HepG2 (cell line): Measurements from ENCODE around the gene CARD9. TPM values are rescaled to one million over a fixed set of nuclear protein-coding genes. Genes with fewer than 3 reads are reported as not detected.

ENCODE experiments used
- EED ChIP-seq: sonication (generic); formaldehyde crosslinking; IDR thresholded peaks from 2 replicates; pipeline ENCODE4 v1.5.0; 2020; ENCODE audit warnings: mild to moderate bottlenecking, missing genetic modification reagents
- FOSL1 ChIP-seq: sonication (generic); formaldehyde crosslinking; IDR thresholded peaks from 2 replicates; pipeline ENCODE4 v1.9.0; 2021; ENCODE audit warnings: missing genetic modification reagents, borderline replicate concordance
- KAT2B ChIP-seq: fragments of 150-350 bp; IDR thresholded peaks from 2 replicates; pipeline ENCODE4 v1.6.1; 2014; ENCODE audit warnings: low read depth, low read length, borderline replicate concordance
- MTF1 ChIP-seq: sonication (generic); formaldehyde crosslinking; IDR thresholded peaks from 2 replicates; pipeline ENCODE4 v1.5.0; 2020; ENCODE audit warnings: missing genetic modification reagents
- PHF8 ChIP-seq: sonication (generic); formaldehyde crosslinking; IDR thresholded peaks from 2 replicates; pipeline ENCODE4 v1.5.0; 2020; ENCODE audit warnings: missing genetic modification reagents
- PITX1 ChIP-seq: sonication (generic); formaldehyde crosslinking; IDR thresholded peaks from 2 replicates; pipeline ENCODE4 v1.5.1; 2020; ENCODE audit warnings: mild to moderate bottlenecking, missing genetic modification reagents
- POGK ChIP-seq: sonication (generic); formaldehyde crosslinking; conservative IDR thresholded peaks from 2 replicates; pipeline ENCODE4 v1.8.0; 2022; ENCODE audit warnings: mild to moderate bottlenecking, moderate library complexity, missing genetic modification reagents
- RARG ChIP-seq: sonication (generic); formaldehyde crosslinking; IDR thresholded peaks from 2 replicates; pipeline ENCODE4 v1.4.0; 2020; ENCODE audit warnings: low read depth, mild to moderate bottlenecking, missing genetic modification reagents
- SIX4 ChIP-seq: sonication (generic); formaldehyde crosslinking; IDR thresholded peaks from 2 replicates; pipeline ENCODE4 v1.4.0; 2020; ENCODE audit warnings: missing genetic modification reagents
- SMC3 ChIP-seq: IDR thresholded peaks from 2 replicates; pipeline ENCODE4 v1.6.1; 2011; ENCODE audit warnings: low read length, improper control_type of control experiment
- ZBTB7A ChIP-seq: sonication (generic); formaldehyde crosslinking; IDR thresholded peaks from 2 replicates; pipeline ENCODE4 v1.8.0; 2022; ENCODE audit warnings: mild to moderate bottlenecking, missing genetic modification reagents
- ZNF280D ChIP-seq: sonication (generic); formaldehyde crosslinking; IDR thresholded peaks from 2 replicates; pipeline ENCODE4 v1.5.1; 2020; ENCODE audit warnings: mild to moderate bottlenecking, missing genetic modification reagents
- ZNF607 ChIP-seq: sonication (generic); formaldehyde crosslinking; IDR thresholded peaks from 2 replicates; pipeline ENCODE4 v1.5.1; 2020; ENCODE audit warnings: missing genetic modification reagents, mild to moderate bottlenecking, borderline replicate concordance
- ZNF609 ChIP-seq: sonication (generic); formaldehyde crosslinking; IDR thresholded peaks from 2 replicates; pipeline ENCODE4 v1.4.0; 2020; ENCODE audit warnings: mild to moderate bottlenecking, missing genetic modification reagents, borderline replicate concordance
- ZNF710 ChIP-seq: sonication (generic); formaldehyde crosslinking; IDR thresholded peaks from 2 replicates; pipeline ENCODE4 v1.5.0; 2020; ENCODE audit warnings: mild to moderate bottlenecking, missing genetic modification reagents, borderline replicate concordance
- ZNF775 ChIP-seq: sonication (generic); formaldehyde crosslinking; IDR thresholded peaks from 2 replicates; pipeline ENCODE4 v1.4.0; 2020; ENCODE audit warnings: missing genetic modification reagents, mild to moderate bottlenecking, moderate library complexity, borderline replicate concordance
- ZNF83 ChIP-seq: sonication (generic); formaldehyde crosslinking; IDR thresholded peaks from 2 replicates; pipeline ENCODE4 v1.4.0; 2020; ENCODE audit warnings: missing genetic modification reagents, mild to moderate bottlenecking, borderline replicate concordance
- polyA plus RNA-seq, 8 experiments: library from polyadenylated mRNA; depleted of rRNA in 3 of 8; stranded (reverse) in 7 of 8; unstranded in 1 of 8; fragments of >200 nt; fragmentation: Illumina TruSeq in 4 of 8; extraction: Trizol in 4 of 8; gene quantifications; 2 replicates each; pipeline versions ENCODE4 v1.2.1 to v1.2.3, GENCODE V29; 2011 to 2016; ENCODE audit warnings: low read depth in 4 of 8, missing spikeins in 1 of 8, mixed read lengths in 1 of 8; ENCODE audit not compliant: insufficient read depth in 1 of 8
- total RNA-seq, 5 experiments: library from RNA; depleted of rRNA; stranded (reverse); fragments of >200 nt; fragmentation: Illumina TruSeq; extraction: Trizol; gene quantifications; 2 replicates each; pipeline ENCODE4 v1.2.3, GENCODE V29; 2016; ENCODE audit warnings: low read depth in 1 of 5

Gene CARD9
- total and polyA plus RNA-seq, 2 of the 13 experiments (the other 11 are each of a cell fraction or from before 2014, with no cell fraction given), result 3.3 to 7.4 TPM

- no peak for TF ChIP-seq ZNF280D (CRISPR knock-in tag)
- 0 out of 2 replicates have a peak, but pooled peaks have one; percentile 53 for TF ChIP-seq ZNF609 (CRISPR knock-in tag)
- TF ChIP-seq ZNF607 (CRISPR knock-in tag), result no peak
- TF ChIP-seq ZNF710 (CRISPR knock-in tag), result no peak
- TF ChIP-seq ZNF83 (CRISPR knock-in tag), result no peak
- TF ChIP-seq RARG (CRISPR knock-in tag), result no peak
- TF ChIP-seq ZBTB7A (CRISPR knock-in tag), result peak; percentile 73
- TF ChIP-seq SMC3, result peak; percentile 8; the same call in 1 of the 2 replicates
- no peak for TF ChIP-seq PHF8 (CRISPR knock-in tag)
- TF ChIP-seq EED (CRISPR knock-in tag), result no peak
- TF ChIP-seq FOSL1 (CRISPR knock-in tag), result no peak
- no peak for TF ChIP-seq ZNF775
- TF ChIP-seq KAT2B, result no peak
- TF ChIP-seq POGK (CRISPR knock-in tag), result peak; percentile 35
- no peak for TF ChIP-seq PITX1 (CRISPR knock-in tag)
- 0 out of 2 replicates have a peak, but pooled peaks have one; percentile 24 for TF ChIP-seq SIX4
- TF ChIP-seq MTF1 (CRISPR knock-in tag), result no peak
Observed at GRCh38 chr9:136372561-136373299, 739 bp downstream of the CARD9 start (continued).
